Neural progenitor cell (in vitro differentiated cells): ENCODE data around the gene KCTD13.

ENCODE experiments used
- CTCF ChIP-seq: fragments of 200-600 bp; sonication (generic); IDR thresholded peaks from 2 replicates; pipeline ENCODE4 v1.5.1; 2017; ENCODE audit warnings: antibody characterized with exemption, mild to moderate bottlenecking
- EZH2phosphoT487 ChIP-seq: fragments of 200-600 bp; sonication (generic); IDR thresholded peaks from 2 replicates; pipeline ENCODE4 v1.6.1; 2017; ENCODE audit warnings: antibody characterized with exemption

GRCh38 chr16:29857133-29857760 lies 68.8 kb downstream of the KCTD13 start:
- TF ChIP-seq CTCF (no peak), EZH2phosphoT487 (no peak)
